Retinal pigment epithelial cell (primary cell): ENCODE data around the gene ZFP1.
"Not testable (repeated sequence)": the region's sequence is repeated elsewhere in the genome, so short reads cannot be mapped to it uniquely, and the experiment has no call there.

Experiments
- DNase-seq: peaks from one replicate; pipeline ENCODE4 v3.0.0-alpha.2; 2010; ENCODE audit warnings: low read depth
- H3K4me3 ChIP-seq: 2 replicates; pipeline ENCODE4 v1.5.1; 2011; ENCODE audit warnings: mild to moderate bottlenecking, low read length, control low read depth, moderate library complexity
- CTCF ChIP-seq: conservative IDR thresholded peaks from 2 replicates; pipeline ENCODE4 v1.5.1; 2011; ENCODE audit warnings: low read depth, low read length, control low read depth, inconsistent platforms

The ZFP1 gene

GRCh38 chr16:75121949-75122568 is 26.3 kb upstream of the ZFP1 start:
- DNase-seq = no peak
- no peak for TF ChIP-seq CTCF
- H3K4me3 ChIP-seq = no peak overlapping the region

- TF ChIP-seq CTCF = no peak
- no peak for DNase-seq
- H3K4me3 ChIP-seq = no peak overlapping the region
These were observed 25.7 kb upstream of the ZFP1 start for GRCh38 chr16:75122609-75123008.

GRCh38 chr16:75127713-75128415 is 20.5 kb upstream of the ZFP1 start:
- no peak overlapping the region for H3K4me3 ChIP-seq
- TF ChIP-seq CTCF = no peak

GRCh38 chr16:75129421-75130149 is 18.7 kb upstream of the ZFP1 start:
- not testable (repeated sequence) for DNase-seq, H3K4me3 ChIP-seq

More at GRCh38 chr16:75127713-75128415, 20.5 kb upstream of the ZFP1 start:
- no peak for DNase-seq

GRCh38 chr16:75130150-75130771 is 18.1 kb upstream of the ZFP1 start:
- H3K4me3 ChIP-seq = no peak overlapping the region
- peak; percentile 8 for TF ChIP-seq CTCF
- no peak for DNase-seq

- TF ChIP-seq CTCF = no peak
- H3K4me3 ChIP-seq = no peak overlapping the region
- no peak for DNase-seq
These were observed 17.2 kb upstream of the ZFP1 start for GRCh38 chr16:75131081-75131480.

GRCh38 chr16:75138233-75138632 is 10.1 kb upstream of the ZFP1 start:
- DNase-seq = no peak
- H3K4me3 ChIP-seq = no peak overlapping the region
- no peak for TF ChIP-seq CTCF
